GM19238 (cell line): ENCODE results near the gene ZC3H4.
"Not testable (repeated sequence)": the region's sequence is repeated elsewhere in the genome, so short reads cannot be mapped to it uniquely, and the experiment has no call there.

Experiments used
- DNase-seq: peaks from one replicate; pipeline ENCODE4 v3.0.0; 2011; ENCODE audit warnings: low spot score; ENCODE audit not compliant: insufficient read length

The ZC3H4 gene

DNA sequence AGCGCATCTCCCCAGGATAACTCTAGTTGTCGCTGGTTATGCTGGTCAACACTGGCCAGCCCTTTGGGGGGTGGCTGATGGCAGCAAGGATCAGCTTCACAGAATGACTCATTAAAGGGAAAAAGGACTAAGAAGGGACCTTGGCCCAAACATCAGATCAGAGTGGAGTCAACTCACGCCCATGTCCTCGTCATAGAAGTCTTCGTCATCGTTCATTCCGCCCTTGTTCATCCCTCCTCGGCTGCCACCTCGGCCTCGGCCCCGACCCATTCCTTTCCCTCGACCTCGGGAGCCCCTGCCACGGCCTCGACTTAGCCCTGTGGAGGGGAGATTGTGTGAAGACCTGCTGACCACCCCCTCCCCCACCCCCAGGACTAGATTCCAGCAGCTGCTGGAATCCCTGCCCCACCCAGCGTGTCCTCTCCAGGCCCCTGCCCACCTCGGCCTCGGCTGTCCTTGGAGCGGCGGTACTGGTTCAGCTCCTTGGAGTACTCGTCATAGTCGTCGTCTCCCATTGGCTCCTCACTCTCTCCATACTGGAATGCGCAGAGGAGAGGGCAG, 28.6 kb downstream of the ZC3H4 start:
- no peak for DNase-seq

GRCh38 chr19:47082493-47082892, 31.1 kb downstream of the ZC3H4 start:
- no peak for DNase-seq

DNA sequence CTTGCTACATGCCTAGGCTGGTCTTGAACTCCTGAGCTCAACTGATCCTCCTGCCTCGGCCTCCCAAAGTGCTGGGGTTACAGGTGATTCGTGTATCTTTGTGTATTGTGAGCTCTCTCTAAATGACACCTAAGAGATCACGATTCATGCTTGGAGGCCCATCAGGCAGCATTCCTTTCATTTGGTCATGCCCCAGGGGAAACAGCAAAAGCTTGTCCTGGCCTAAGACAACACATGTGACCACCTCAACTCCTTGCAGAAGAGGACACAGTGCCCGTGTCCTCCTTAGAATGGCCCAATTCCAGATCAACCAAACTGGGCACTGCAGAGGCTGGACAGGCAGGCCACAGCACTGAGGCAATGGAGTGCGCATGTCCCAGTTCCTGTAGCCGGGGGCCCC, 32.5 kb downstream of the ZC3H4 start:
- DNase-seq, result no peak

DNA sequence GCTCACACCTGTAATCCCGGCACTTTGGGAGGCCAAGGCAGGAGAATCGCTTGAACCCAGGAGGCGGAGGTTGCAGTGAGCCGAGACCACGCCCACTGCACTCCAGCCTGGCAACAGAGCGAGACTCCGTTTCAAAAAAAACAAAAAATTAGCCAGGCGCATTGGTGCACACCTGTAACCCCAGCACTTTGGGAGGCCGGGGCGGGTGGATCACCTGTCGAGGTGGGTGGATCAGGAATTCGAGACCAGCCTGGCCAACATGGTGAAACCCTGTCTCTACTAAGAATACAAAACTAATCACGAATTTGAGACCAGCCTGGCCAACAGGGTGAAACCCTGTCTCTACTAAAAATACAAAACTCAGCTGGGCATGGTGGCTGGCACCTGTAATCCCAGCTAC, 35.2 kb downstream of the ZC3H4 start:
- DNase-seq, result not testable (repeated sequence)

DNA sequence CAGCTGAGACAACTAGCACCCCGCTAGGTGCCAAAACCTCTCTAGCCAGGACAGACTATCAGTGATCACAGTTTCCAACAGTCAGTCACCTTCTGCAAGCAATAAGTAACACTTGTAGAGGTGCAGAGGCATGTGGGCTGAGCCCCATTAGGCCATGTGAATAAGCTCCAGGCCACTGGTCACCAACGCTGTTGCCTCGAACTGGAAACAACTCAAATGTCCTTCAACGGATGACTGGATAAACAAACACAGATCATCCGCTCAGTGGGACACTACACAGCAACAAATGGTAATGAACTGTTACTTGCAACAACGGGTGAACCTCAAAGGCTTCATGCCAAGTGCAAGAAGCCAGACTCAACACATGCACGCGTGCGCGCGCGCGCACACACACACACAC, 37.6 kb downstream of the ZC3H4 start:
- DNase-seq, result no peak

- DNase-seq, result no peak
Measured at GRCh38 chr19:47075179-47075810, 38.3 kb downstream of the ZC3H4 start.

DNA sequence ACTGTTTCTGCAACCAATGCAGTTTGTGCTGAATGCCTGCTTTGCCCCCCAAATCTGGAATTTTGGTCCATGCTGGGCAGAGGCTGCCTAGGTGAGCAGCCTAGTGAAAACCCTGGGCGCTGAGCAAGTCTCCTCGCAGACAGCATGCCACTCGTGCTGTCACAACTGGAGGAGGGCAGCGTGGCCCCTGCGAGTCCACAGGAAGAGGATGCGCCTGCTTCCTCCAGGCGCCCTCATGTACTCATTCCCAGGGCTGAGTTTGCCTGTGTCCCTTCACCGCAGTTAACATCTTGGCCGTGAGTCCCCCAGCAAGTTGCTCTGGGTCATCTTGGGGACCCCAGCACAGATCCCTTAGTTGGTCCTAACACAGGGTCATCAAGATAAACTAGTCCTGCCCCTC, 39.0 kb downstream of the ZC3H4 start:
- no peak for DNase-seq

DNA sequence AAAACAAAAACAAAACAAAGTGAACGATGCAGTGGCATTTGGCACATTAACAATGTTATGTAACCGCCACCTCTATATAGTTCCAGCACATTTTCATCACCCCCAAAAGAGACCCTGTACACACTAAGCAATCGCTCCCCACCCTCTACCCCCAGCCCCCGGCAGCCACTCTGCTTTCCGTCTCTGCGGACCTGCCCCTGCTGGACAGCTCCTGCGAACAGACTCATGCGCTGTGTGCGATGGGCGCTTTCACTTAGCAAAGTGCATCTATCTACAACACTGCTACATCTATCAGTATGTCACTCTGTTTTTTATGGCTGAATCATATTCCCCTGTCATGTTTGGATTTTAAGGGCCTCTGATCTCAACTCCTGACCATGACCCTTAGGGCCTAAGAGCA, 40.0 kb downstream of the ZC3H4 start:
- no peak for DNase-seq

GRCh38 chr19:47072323-47072722, 41.3 kb downstream of the ZC3H4 start:
- DNase-seq, result no peak

GRCh38 chr19:47071731-47072130, 41.8 kb downstream of the ZC3H4 start:
- no peak for DNase-seq

GRCh38 chr19:47070756-47071155, 42.8 kb downstream of the ZC3H4 start:
- DNase-seq, result no peak

DNA sequence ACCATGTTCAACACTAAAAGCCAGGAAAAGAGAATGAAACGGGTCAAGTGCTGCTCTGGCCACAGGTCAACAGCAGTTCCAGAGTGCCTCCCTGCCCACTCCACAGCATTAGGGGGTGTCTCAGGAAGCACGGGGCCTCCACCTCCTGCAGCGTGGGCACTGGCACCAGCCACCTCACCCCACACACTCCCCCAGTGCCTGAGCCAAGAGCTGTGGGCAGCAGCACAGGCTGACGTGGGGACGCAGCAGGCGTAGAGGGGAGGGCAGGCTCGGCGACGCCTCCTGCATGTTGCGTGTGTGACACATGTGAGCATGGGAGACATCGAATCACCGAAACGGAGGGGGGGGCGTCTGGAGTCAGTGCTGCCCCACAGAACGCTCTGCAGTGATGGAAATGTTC, 43.8 kb downstream of the ZC3H4 start:
- no peak for DNase-seq

GRCh38 chr19:47068876-47069406, 44.6 kb downstream of the ZC3H4 start:
- DNase-seq, result no peak

GRCh38 chr19:47068246-47068645, 45.3 kb downstream of the ZC3H4 start:
- DNase-seq, result no peak

- DNase-seq, result no peak
Measured at GRCh38 chr19:47067215-47067847, 46.2 kb downstream of the ZC3H4 start.

DNA sequence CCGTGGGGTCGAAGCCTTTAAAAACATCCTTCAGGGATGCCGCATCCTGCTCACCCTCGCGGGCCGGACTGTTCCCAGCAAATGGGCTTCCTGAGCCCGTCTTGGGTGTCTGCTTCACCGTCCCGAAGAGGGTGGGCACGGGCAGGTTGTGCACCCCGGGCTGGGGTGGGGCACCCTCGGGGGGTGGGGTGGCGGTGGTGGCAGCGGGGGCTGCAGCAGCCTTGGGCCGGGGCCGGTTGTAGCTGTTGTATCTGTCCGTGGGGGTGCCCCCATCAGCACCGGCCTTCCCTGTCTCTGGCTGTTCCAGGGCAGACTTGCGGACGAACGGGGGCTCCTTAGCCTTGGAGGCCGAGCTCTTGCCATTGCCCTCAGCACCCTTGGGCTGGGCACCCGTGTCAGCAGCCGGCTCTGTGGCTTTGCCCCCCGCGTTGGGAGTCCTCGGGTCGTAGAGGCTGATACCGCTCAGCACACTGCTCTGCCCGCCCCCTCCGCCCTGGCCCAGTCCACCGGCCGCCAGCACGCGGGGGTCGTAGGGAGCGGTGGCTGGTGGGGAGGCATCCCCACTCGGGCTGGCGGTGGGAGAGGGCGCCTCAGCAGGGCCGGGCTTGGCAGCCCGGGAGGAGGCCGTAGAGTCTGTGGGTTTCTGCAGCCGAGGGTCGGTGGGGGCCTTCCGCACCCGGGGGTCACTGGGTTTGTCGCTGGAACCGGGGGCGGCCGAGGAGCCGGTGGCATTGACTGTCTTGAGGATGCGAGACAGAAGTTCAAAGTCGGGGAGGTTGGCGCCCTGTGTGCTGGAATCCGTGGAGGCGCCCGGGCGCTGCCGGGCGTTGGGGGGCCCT, 47.0 kb downstream of the ZC3H4 start:
- no peak for DNase-seq

DNA sequence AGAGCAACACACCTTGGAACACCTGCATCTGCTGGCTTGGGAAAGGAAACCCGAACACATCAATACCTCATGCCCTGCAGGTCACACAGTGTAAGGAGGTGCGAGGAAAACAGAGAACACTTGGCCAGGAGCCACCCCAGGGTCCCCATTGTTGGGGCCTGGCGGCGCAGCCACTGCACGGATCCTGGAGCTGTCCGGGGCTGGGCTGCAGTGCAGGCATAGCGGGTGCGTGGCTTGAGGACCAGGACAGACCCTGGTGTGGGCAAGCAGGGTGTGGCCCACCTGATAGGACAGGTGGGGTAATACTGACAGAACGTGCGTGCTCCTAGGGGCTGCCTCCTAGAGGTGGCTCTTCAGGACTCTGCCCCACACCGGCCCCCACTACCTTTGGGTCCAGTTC, 48.3 kb downstream of the ZC3H4 start:
- DNase-seq, result no peak

- DNase-seq, result no peak
Measured at GRCh38 chr19:47063874-47064273, 49.7 kb downstream of the ZC3H4 start.

DNA sequence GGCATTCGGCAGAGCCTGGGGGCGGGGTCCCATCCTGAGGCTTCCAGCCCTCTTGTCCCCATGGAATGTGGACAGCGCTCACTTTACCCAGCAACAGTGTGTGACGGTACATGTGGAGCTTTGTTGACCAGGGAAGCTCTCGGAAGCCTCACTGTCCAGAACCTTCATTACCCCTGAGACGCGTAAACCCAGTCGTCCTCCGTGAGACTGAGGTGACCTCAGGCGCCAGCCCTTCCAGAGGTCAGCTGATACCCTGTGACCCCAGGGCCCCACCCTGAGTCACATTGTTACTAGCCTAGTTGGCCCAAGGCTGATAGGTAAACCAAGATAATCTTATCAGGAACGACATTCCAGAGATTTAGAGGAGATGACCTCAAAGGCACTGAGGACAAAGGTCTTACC, 55.0 kb downstream of the ZC3H4 start:
- DNase-seq, result no peak

- no peak for DNase-seq
Measured at GRCh38 chr19:47057328-47057727, 56.2 kb downstream of the ZC3H4 start.

- no peak for DNase-seq
Measured at GRCh38 chr19:47056411-47056810, 57.2 kb downstream of the ZC3H4 start.

- DNase-seq, result not testable (repeated sequence)
Measured at GRCh38 chr19:47050562-47050961, 63.0 kb downstream of the ZC3H4 start.
